Trophoblast cell (in vitro differentiated cells and primary cell): Measurements from ENCODE around the gene SCRT2. TPM values are rescaled to one million over a fixed set of nuclear protein-coding genes. Genes with fewer than 3 reads are reported as not detected.
A peak's percentile ranks its signal among the peaks of the same experiment; 100 is the strongest.
"Not testable (repeated sequence)": the region's sequence is repeated elsewhere in the genome, so short reads cannot be mapped to it uniquely, and the experiment has no call there.

Experiments used
- DNase-seq, 2 donors: peaks; one replicate each; pipeline ENCODE4 v3.0.0-alpha.2; 2016
- H2AFZ ChIP-seq: 2 replicates; pipeline ENCODE4 v1.6.1; 2013; ENCODE audit warnings: low read length, moderate library complexity, mild to moderate bottlenecking; ENCODE audit not compliant: insufficient read depth, poor library complexity
- H2AK5ac ChIP-seq: 2 replicates; pipeline ENCODE4 v1.6.1; 2013; ENCODE audit warnings: mild to moderate bottlenecking, low read length
- H2BK120ac ChIP-seq: 2 replicates; pipeline ENCODE4 v1.6.1; 2013; ENCODE audit warnings: low read length, mild to moderate bottlenecking, moderate library complexity; ENCODE audit not compliant: insufficient read depth, poor library complexity
- H2BK12ac ChIP-seq: 2 replicates; pipeline ENCODE4 v1.6.1; 2013; ENCODE audit warnings: mild to moderate bottlenecking, low read length, moderate library complexity
- H2BK5ac ChIP-seq: 2 replicates; pipeline ENCODE4 v1.6.1; 2013; ENCODE audit warnings: low read length, low read depth, moderate library complexity, mild to moderate bottlenecking; ENCODE audit not compliant: poor library complexity
- H3K14ac ChIP-seq: 2 replicates; pipeline ENCODE4 v1.6.1; 2013; ENCODE audit warnings: mild to moderate bottlenecking, low read length
- H3K18ac ChIP-seq: 2 replicates; pipeline ENCODE4 v1.6.1; 2013; ENCODE audit warnings: mild to moderate bottlenecking, low read length
- H3K23ac ChIP-seq: 2 replicates; pipeline ENCODE4 v1.6.1; 2013; ENCODE audit warnings: low read length
- H3K27ac ChIP-seq: 2 replicates; pipeline ENCODE4 v1.5.1; 2013; ENCODE audit warnings: low read depth, mild to moderate bottlenecking, inconsistent platforms, low read length, moderate library complexity
- H3K27me3 ChIP-seq: 2 replicates; pipeline ENCODE4 v1.6.1; 2013; ENCODE audit warnings: inconsistent platforms, mild to moderate bottlenecking, low read length, moderate library complexity; ENCODE audit not compliant: insufficient read depth
- H3K36me3 ChIP-seq, 2 experiments: 1 replicate in 1 of 2; 2 replicates in 1 of 2; pipeline ENCODE4 v1.6.1; 2013; ENCODE audit warnings: low read length in 2 of 2, mild to moderate bottlenecking in 2 of 2, moderate library complexity in 1 of 2; ENCODE audit not compliant: insufficient read depth in 2 of 2, control insufficient read depth in 1 of 2
- H3K4ac ChIP-seq: 2 replicates; pipeline ENCODE4 v1.6.1; 2013; ENCODE audit warnings: low read depth, mild to moderate bottlenecking, low read length, moderate library complexity
- H3K4me1 ChIP-seq, 2 experiments: 1 replicate in 1 of 2; 2 replicates in 1 of 2; pipeline ENCODE4 v1.6.1; 2013; ENCODE audit warnings: low read length in 2 of 2, mild to moderate bottlenecking in 2 of 2, moderate library complexity in 1 of 2; ENCODE audit not compliant: insufficient read depth in 2 of 2, control insufficient read depth in 1 of 2
- H3K4me2 ChIP-seq: 2 replicates; pipeline ENCODE4 v1.6.1; 2013; ENCODE audit warnings: inconsistent platforms, mild to moderate bottlenecking, low read length, moderate library complexity
- H3K4me3 ChIP-seq: 2 replicates; pipeline ENCODE4 v1.5.1; 2013; ENCODE audit warnings: mild to moderate bottlenecking, low read depth, low read length, inconsistent platforms
- H3K79me1 ChIP-seq: one replicate; pipeline ENCODE4 v1.6.1; 2013; ENCODE audit warnings: low read length
- H3K79me2 ChIP-seq: 2 replicates; pipeline ENCODE4 v1.6.1; 2013; ENCODE audit warnings: low read length, mild to moderate bottlenecking; ENCODE audit not compliant: control insufficient read depth, insufficient read depth, poor library complexity
- H3K9ac ChIP-seq: 2 replicates; pipeline ENCODE4 v1.6.1; 2013; ENCODE audit warnings: mild to moderate bottlenecking, low read length
- H3K9me3 ChIP-seq: 2 replicates; pipeline ENCODE4 v1.6.1; 2013; ENCODE audit warnings: low read depth, mild to moderate bottlenecking, control low read depth, inconsistent platforms, low read length; ENCODE audit not compliant: insufficient read depth
- H4K12ac ChIP-seq: 2 replicates; pipeline ENCODE4 v1.6.1; 2013; ENCODE audit warnings: low read depth, mild to moderate bottlenecking, low read length, moderate library complexity
- H4K8ac ChIP-seq: 2 replicates; pipeline ENCODE4 v1.6.1; 2013; ENCODE audit warnings: low read depth, mild to moderate bottlenecking, low read length, moderate library complexity
- H4K91ac ChIP-seq: one replicate; pipeline ENCODE4 v1.6.1; 2013; ENCODE audit warnings: low read depth, mild to moderate bottlenecking, low read length, moderate library complexity
- WGBS: extraction: QIAGEN DNeasy Blood & Tissue Kit; methylation state at CpG from one replicate; pipeline ENCODE4 v1.1.7; 2013; ENCODE audit warnings: missing lambda C conversion rate; ENCODE audit not compliant: insufficient read length, insufficient coverage; ENCODE audit errors: extremely low coverage; 5-methylcytosine and 5-hydroxymethylcytosine counted together
- polyA plus RNA-seq: library from polyadenylated mRNA; stranded (reverse); fragments of 200-250 nt; gene quantifications from 2 replicates; pipeline ENCODE4 v1.2.3, GENCODE V29; 2013

Gene SCRT2
- polyA plus RNA-seq, result not detected in 2 replicates

DNA sequence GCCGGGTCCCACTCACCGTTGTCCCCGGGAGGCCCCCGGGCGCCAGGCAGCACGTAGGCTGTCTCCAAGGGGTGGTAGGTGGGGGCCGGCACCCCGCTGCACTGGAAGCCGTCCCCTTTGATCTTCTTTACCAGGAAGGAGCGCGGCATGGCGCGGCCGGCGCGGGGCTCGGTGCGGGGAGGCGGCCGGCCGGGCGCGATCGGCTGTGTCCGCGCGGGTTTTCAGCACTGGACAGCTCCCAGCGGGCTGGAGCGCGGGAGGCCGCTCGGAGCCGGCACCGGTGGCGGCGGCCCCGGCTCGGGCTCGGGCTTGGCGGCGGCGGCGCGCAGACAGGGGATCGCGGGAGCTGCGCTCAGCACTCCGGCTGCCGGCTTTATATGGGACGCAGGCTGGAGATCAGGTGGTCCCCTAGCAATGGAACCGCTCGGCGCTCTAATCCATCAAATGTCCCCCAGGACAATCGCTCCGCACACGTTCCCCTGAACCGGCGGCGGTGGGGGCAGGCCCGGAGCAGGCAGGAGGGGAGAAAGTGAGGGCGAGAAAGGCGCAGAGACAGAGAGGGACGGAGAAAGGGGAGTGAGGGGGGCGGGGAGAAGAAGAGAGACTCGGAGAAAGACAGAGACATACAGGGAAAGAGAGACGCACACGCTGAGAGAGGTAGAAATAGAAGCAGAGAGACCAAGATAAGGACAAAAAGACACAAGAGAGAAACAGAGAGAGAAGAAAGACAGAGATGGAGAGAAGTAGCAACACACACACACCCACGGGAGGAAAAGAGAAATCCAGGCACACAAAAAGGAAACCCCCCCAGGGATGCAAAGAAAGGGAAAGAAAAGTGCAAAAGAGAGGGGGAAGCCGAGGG lies at the start of gene SCRT2:
Gene SCRT2 (minus strand): TSS at position 350 of the 862 bp plus-strand sequence. CDS start 201 bp downstream, at position 149.
- no peak within 1 kb of the TSS for H3K4ac ChIP-seq
- no peak within 1 kb of the TSS for H3K9ac ChIP-seq
- no peaks in the 10 kb centered on the region for H3K79me2 ChIP-seq
- H3K9me3 ChIP-seq, result peaks cover 10% of the 10 kb centered on the region
- no CpG with 5 or more reads among the region's 69 CpGs for WGBS
- peaks cover 0 to 3% of the 10 kb centered on the region in 2 experiments for H3K4me1 ChIP-seq
- H4K8ac ChIP-seq, result no peak within 1 kb of the TSS
- H3K18ac ChIP-seq, result no peak within 1 kb of the TSS
- H4K91ac ChIP-seq, result no peak within 1 kb of the TSS
- H3K23ac ChIP-seq, result peak within 1 kb of the TSS; percentile 15
- H3K14ac ChIP-seq, result no peak within 1 kb of the TSS
- H3K36me3 ChIP-seq, result no peaks in the 10 kb centered on the region
- H3K27ac ChIP-seq, result no peak within 1 kb of the TSS
- H3K4me3 ChIP-seq, result no peak within 1 kb of the TSS
- H3K79me1 ChIP-seq, result no peaks in the 10 kb centered on the region
- no peak within 1 kb of the TSS for H2BK5ac ChIP-seq
- no peak within 1 kb of the TSS for H2BK120ac ChIP-seq
- peaks cover 31% of the 10 kb centered on the region for H3K27me3 ChIP-seq
- H2AK5ac ChIP-seq, result no peak within 1 kb of the TSS
- H4K12ac ChIP-seq, result no peak within 1 kb of the TSS
- peak within 1 kb of the TSS; percentile 21 for H2AFZ ChIP-seq
- no peak within 1 kb of the TSS for H2BK12ac ChIP-seq
- peak within 1 kb of the TSS; percentile 56 for H3K4me2 ChIP-seq
- peak; percentile 76 to 85 for DNase-seq

DNA sequence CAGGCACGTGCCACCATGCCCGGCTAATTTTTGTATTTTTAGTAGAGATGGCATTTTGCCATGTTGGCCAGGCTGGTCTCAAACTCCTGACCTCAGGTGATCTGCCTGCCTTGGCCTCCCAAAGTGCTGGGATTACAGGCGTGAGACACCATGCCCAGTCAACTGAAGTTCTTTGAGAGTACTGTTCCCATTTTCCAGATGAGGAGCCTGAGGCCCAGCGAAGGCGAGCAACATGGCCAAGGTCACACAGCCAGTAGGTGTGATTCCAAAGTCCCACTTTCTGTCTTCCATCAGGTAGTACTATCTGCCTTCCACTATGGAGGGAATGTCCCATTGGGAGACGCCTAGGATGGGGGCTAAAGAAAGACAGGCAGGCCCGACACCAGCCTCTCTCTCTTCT lies 49.2 kb upstream of the SCRT2 start:
- H3K79me1 ChIP-seq, H3K4me3 ChIP-seq, H3K9ac ChIP-seq, H2AFZ ChIP-seq, H3K14ac ChIP-seq, H3K23ac ChIP-seq, H3K36me3 ChIP-seq, DNase-seq, H3K18ac ChIP-seq, H3K27me3 ChIP-seq, H3K9me3 ChIP-seq, H2BK12ac ChIP-seq, H3K4me1 ChIP-seq, H3K79me2 ChIP-seq, H2BK5ac ChIP-seq, H4K8ac ChIP-seq, H4K12ac ChIP-seq, H3K4ac ChIP-seq, H3K4me2 ChIP-seq, H2BK120ac ChIP-seq, H2AK5ac ChIP-seq, H4K91ac ChIP-seq, H3K27ac ChIP-seq: not testable (repeated sequence)
- WGBS, result no CpG with 5 or more reads among the region's 7 CpGs

- Histone ChIP-seq H3K9me3 (peaks cover 2% of the 10 kb centered on the region), H2AK5ac (no peak overlapping the region), H4K8ac (no peak overlapping the region), H3K4me3 (no peak overlapping the region), H4K91ac (no peak overlapping the region), H3K4ac (no peak overlapping the region), H3K27me3 (peaks cover 9% of the 10 kb centered on the region), H4K12ac (no peak overlapping the region), H3K36me3 (no peaks in the 10 kb centered on the region), H3K27ac (no peak overlapping the region), H3K79me2 (peaks cover 2% of the 10 kb centered on the region), H3K9ac (no peak overlapping the region), H3K14ac (no peak overlapping the region), H3K79me1 (no peaks in the 10 kb centered on the region), H2AFZ (no peak overlapping the region), H3K18ac (no peak overlapping the region), H3K4me1 (peaks cover 0 to 3% of the 10 kb centered on the region in 2 experiments), H3K4me2 (no peak overlapping the region), H2BK120ac (no peak overlapping the region), H2BK5ac (no peak overlapping the region), H2BK12ac (no peak overlapping the region), H3K23ac (no peak overlapping the region)
- WGBS, result no CpG with 5 or more reads among the region's 8 CpGs
- DNase-seq, result no peak
These were observed 48.2 kb upstream of the SCRT2 start for GRCh38 chr20:723756-724155.

- Histone ChIP-seq H3K4me2 (no peak overlapping the region), H3K27me3 (peaks cover 9% of the 10 kb centered on the region), H4K12ac (no peak overlapping the region), H3K36me3 (no peaks in the 10 kb centered on the region), H3K4ac (no peak overlapping the region), H3K18ac (no peak overlapping the region), H2AFZ (no peak overlapping the region), H3K4me3 (no peak overlapping the region), H2BK5ac (no peak overlapping the region), H3K23ac (no peak overlapping the region), H3K79me2 (peaks cover 2% of the 10 kb centered on the region), H3K79me1 (no peaks in the 10 kb centered on the region), H4K91ac (no peak overlapping the region), H2BK12ac (no peak overlapping the region), H3K4me1 (no peaks in the 10 kb centered on the region), H2AK5ac (no peak overlapping the region), H3K14ac (no peak overlapping the region), H3K27ac (no peak overlapping the region), H4K8ac (no peak overlapping the region), H3K9ac (no peak overlapping the region), H2BK120ac (no peak overlapping the region), H3K9me3 (peaks cover 2% of the 10 kb centered on the region)
- DNase-seq, result no peak
- WGBS, result 100% methylated on average over 2 of the region's 11 CpGs
These were observed 47.4 kb upstream of the SCRT2 start for GRCh38 chr20:722822-723644.
